Measurements from ENCODE around the gene GRHPR.

DNA sequence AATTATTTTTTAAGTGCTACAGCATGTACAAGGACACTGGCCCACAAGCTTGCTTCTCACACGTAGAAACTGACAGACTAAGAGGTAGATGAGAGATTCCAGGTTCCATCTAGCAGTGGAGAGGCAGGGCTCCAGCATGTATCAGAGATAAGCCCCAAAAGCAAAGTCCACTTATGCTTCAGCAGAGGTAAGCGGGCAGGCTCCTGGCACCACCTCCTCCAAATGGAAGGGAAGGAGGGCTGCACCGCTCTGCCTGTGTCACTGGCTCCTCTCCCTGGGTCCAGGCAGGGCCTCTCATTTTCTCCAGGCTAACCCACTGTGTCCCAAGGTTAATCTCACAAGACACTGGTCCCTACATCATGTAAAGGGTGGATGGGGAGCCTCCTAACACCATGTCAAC is 15.9 kb downstream of the GRHPR start:
- TF ChIP-seq, protein P1, sequence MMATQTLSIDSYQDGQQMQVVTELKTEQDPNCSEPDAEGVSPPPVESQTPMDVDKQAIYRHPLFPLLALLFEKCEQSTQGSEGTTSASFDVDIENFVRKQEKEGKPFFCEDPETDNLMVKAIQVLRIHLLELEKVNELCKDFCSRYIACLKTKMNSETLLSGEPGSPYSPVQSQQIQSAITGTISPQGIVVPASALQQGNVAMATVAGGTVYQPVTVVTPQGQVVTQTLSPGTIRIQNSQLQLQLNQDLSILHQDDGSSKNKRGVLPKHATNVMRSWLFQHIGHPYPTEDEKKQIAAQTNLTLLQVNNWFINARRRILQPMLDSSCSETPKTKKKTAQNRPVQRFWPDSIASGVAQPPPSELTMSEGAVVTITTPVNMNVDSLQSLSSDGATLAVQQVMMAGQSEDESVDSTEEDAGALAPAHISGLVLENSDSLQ (IDR thresholded peaks at IDR 0.05) = no peak
- TF ChIP-seq FOXK2 (IDR thresholded peaks at IDR 0.05) = no peak
- TF ChIP-seq SUZ12 (IDR thresholded peaks at IDR 0.05) = no peak
- TF ChIP-seq ZNF384 (IDR thresholded peaks at IDR 0.05) = no peak
- no peak for TF ChIP-seq ELF4 (IDR thresholded peaks at IDR 0.05)
- no peak for TF ChIP-seq ARNT (IDR thresholded peaks at IDR 0.05)

Data from HEK293T (cell line).